ENCODE measurements around the gene IKZF4.
"Not testable (repeated sequence)": the region's sequence is repeated elsewhere in the genome, so short reads cannot be mapped to it uniquely, and the experiment has no call there.

Gene IKZF4

GRCh38 chr12:56020423-56021184 is at the start of gene IKZF4:
TSS of gene IKZF4 (plus strand) at chr12:56021043. CDS start at chr12:56021494, 451 bp downstream.
- H3K27ac Mint-ChIP-seq = peak within 1 kb of the TSS; percentile 92
- no peaks in the 10 kb centered on the region for H3K27me3 Mint-ChIP-seq
- H3K36me3 Mint-ChIP-seq (ENCODE audit: low read depth) = peaks cover 11% of the 10 kb centered on the region
- peak within 1 kb of the TSS; percentile 92 for H3K4me3 Mint-ChIP-seq
- H3K9me3 Mint-ChIP-seq = no peaks in the 10 kb centered on the region
- peaks cover 47% of the 10 kb centered on the region for H3K4me1 Mint-ChIP-seq (ENCODE audit: low read depth)

DNA sequence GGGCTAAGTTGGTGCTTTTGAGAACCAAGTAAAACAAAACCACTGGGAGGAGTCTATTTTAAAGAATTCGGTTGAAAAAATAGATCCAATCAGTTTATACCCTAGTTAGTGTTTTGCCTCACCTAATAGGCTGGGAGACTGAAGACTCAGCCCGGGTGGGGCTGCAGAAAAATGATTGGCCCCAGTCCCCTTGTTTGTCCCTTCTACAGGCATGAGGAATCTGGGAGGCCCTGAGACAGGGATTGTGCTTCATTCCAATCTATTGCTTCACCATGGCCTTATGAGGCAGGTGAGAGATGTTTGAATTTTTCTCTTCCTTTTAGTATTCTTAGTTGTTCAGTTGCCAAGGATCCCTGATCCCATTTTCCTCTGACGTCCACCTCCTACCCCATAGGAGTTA is 48.8 kb upstream of the IKZF4 start:
- Mint-ChIP-seq H3K27me3 (no peaks in the 10 kb centered on the region), H3K4me1 (ENCODE audit: low read depth) (peaks cover 28% of the 10 kb centered on the region), H3K4me3 (no peak overlapping the region), H3K36me3 (ENCODE audit: low read depth) (peaks cover 33% of the 10 kb centered on the region), H3K27ac (no peak overlapping the region), H3K9me3 (no peaks in the 10 kb centered on the region)

- peaks cover 29% of the 10 kb centered on the region for H3K4me1 Mint-ChIP-seq (ENCODE audit: low read depth)
- H3K4me3 Mint-ChIP-seq = no peak overlapping the region
- no peaks in the 10 kb centered on the region for H3K27me3 Mint-ChIP-seq
These were observed 48.4 kb upstream of the IKZF4 start for GRCh38 chr12:55972456-55972855.

GRCh38 chr12:55972911-55973598 is 47.8 kb upstream of the IKZF4 start:
- no peaks in the 10 kb centered on the region for H3K9me3 Mint-ChIP-seq
- H3K4me1 Mint-ChIP-seq (ENCODE audit: low read depth) = peaks cover 23% of the 10 kb centered on the region
- H3K4me3 Mint-ChIP-seq = no peak overlapping the region
- no peak overlapping the region for H3K27ac Mint-ChIP-seq
- H3K36me3 Mint-ChIP-seq (ENCODE audit: low read depth) = peaks cover 28% of the 10 kb centered on the region
- no peaks in the 10 kb centered on the region for H3K27me3 Mint-ChIP-seq

More at GRCh38 chr12:55972456-55972855, 48.4 kb upstream of the IKZF4 start:
- Mint-ChIP-seq H3K27ac (no peak overlapping the region), H3K9me3 (no peaks in the 10 kb centered on the region), H3K36me3 (ENCODE audit: low read depth) (peaks cover 33% of the 10 kb centered on the region)

- H3K4me1 Mint-ChIP-seq (ENCODE audit: low read depth) = peaks cover 17% of the 10 kb centered on the region
- peaks cover 21% of the 10 kb centered on the region for H3K36me3 Mint-ChIP-seq (ENCODE audit: low read depth)
- no peaks in the 10 kb centered on the region for H3K27me3 Mint-ChIP-seq
- no peak within 1 kb of the TSS for H3K4me3 Mint-ChIP-seq
- H3K9me3 Mint-ChIP-seq = no peaks in the 10 kb centered on the region
- H3K27ac Mint-ChIP-seq = no peak within 1 kb of the TSS
These were observed 47.1 kb upstream of the IKZF4 start, which contains the start of gene RAB5B for GRCh38 chr12:55973599-55974307. TSS of gene RAB5B (plus strand) at chr12:55974078. CDS start at chr12:55986961, 12,883 bp downstream.

GRCh38 chr12:55974308-55974730 is 46.5 kb upstream of the IKZF4 start:
- Mint-ChIP-seq H3K36me3 (ENCODE audit: low read depth) (peaks cover 17% of the 10 kb centered on the region), H3K4me1 (ENCODE audit: low read depth) (peaks cover 14% of the 10 kb centered on the region), H3K4me3 (no peak overlapping the region), H3K27ac (no peak overlapping the region), H3K9me3 (no peaks in the 10 kb centered on the region), H3K27me3 (no peaks in the 10 kb centered on the region)

DNA sequence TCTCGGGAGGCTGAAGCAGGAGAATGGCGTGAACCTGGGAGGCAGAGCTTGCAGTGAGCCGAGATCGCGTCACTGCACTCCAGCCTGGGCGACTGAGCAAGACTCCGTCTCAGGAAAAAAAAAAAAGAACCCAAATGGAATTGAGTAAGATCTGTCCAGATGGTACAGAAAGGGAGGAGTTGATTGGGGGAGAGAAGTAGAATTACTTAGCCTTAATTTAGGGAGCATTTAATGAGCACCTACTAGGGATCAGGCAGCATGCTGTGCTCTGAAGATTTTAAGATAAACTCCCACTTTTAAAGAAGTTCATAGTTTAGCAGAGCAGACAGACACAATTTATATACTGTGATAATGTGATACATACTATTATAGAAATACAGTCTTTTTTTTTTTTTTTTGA is 42.5 kb upstream of the IKZF4 start:
- H3K27ac Mint-ChIP-seq = no peak overlapping the region
- H3K9me3 Mint-ChIP-seq = no peaks in the 10 kb centered on the region
- peaks cover 21% of the 10 kb centered on the region for H3K4me1 Mint-ChIP-seq (ENCODE audit: low read depth)
- no peak overlapping the region for H3K4me3 Mint-ChIP-seq
- H3K27me3 Mint-ChIP-seq = no peaks in the 10 kb centered on the region
- H3K36me3 Mint-ChIP-seq (ENCODE audit: low read depth) = peaks cover 11% of the 10 kb centered on the region

GRCh38 chr12:55979069-55979468 is 41.8 kb upstream of the IKZF4 start:
- H3K4me3 Mint-ChIP-seq = no peak overlapping the region
- no peaks in the 10 kb centered on the region for H3K9me3 Mint-ChIP-seq
- peaks cover 26% of the 10 kb centered on the region for H3K4me1 Mint-ChIP-seq (ENCODE audit: low read depth)
- no peaks in the 10 kb centered on the region for H3K27me3 Mint-ChIP-seq
- H3K36me3 Mint-ChIP-seq (ENCODE audit: low read depth) = peaks cover 14% of the 10 kb centered on the region
- H3K27ac Mint-ChIP-seq = no peak overlapping the region

DNA sequence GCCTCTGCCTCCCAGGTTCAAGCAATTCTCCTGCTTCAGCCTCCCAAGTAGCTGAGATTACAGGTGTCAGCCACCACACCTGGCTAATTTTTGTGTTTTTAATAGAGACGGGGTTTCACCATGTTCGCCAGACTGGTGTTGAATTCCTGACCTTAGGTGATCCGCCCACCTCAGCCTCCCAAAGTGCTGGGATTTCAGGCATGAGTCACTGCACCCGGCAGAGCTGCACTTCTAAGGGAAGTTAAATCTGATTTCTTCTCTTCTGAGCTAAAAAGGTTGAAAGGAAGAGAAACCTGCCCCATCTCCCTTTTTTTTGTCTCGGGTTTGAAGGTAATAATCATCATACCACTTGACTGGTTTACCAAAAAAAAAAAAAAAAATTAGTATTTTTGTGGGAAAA is 39.0 kb upstream of the IKZF4 start:
- not testable (repeated sequence) for H3K9me3 Mint-ChIP-seq; H3K4me3 Mint-ChIP-seq; H3K27ac Mint-ChIP-seq; H3K27me3 Mint-ChIP-seq; H3K36me3 Mint-ChIP-seq (ENCODE audit: low read depth)
- H3K4me1 Mint-ChIP-seq (ENCODE audit: low read depth) = peaks cover 17% of the 10 kb centered on the region

DNA sequence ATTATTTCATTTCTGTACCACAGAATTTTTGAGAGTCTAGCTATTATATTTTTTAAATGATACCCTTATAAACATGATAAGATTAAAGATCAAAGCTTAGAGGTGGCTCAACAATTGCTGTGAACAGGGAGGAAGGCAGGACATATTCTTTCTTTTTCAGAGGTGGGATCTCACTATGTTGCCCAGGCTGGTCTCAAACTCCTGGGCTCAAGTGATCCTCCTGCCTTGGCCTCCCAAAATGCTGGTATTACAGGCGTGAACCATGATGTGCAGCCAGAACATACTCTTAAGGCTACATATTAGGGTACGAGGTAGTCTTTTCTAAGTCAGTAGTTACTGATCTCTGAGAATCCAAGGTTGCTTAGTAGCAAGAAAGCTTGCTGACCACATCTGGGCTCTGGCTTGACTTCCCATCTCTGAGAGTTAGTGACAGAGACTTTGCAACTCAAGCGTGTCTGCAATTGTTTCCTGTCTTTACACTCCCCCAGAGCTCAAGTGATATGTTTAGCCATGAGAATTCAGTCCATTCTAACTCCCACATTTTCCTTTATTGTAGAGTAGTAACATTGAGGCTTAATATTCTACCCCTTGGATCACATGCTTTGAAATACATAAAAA is 38.4 kb upstream of the IKZF4 start:
- H3K27ac Mint-ChIP-seq = no peak overlapping the region
- H3K36me3 Mint-ChIP-seq (ENCODE audit: low read depth) = peaks cover 8% of the 10 kb centered on the region
- H3K9me3 Mint-ChIP-seq = no peaks in the 10 kb centered on the region
- no peak overlapping the region for H3K4me3 Mint-ChIP-seq
- no peaks in the 10 kb centered on the region for H3K27me3 Mint-ChIP-seq
- H3K4me1 Mint-ChIP-seq (ENCODE audit: low read depth) = peaks cover 12% of the 10 kb centered on the region

- H3K4me3 Mint-ChIP-seq = no peak overlapping the region
- H3K36me3 Mint-ChIP-seq (ENCODE audit: low read depth) = peaks cover 15% of the 10 kb centered on the region
These were observed 37.5 kb upstream of the IKZF4 start for GRCh38 chr12:55983232-55983842.

DNA sequence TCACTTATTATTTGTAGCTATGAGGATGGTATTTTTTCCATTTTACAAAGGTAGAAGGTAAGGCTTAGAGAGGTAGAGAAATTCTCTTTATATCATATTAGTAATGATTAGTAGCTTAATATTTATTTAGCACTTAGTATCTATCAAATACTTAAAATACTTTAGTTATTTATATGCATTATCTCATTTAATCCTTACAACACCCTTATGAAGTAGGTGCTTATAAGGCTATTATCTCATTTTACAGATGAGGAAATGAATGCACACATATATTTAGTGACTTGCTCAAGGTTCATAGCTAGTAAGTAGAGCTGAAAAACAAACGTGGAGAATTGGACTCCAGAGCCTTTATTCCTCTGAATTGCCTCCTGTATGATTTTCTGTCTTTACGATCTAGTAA is 36.0 kb upstream of the IKZF4 start:
- Mint-ChIP-seq H3K9me3 (no peaks in the 10 kb centered on the region), H3K36me3 (ENCODE audit: low read depth) (peaks cover 19% of the 10 kb centered on the region), H3K27me3 (no peaks in the 10 kb centered on the region), H3K4me3 (no peak overlapping the region), H3K27ac (no peak overlapping the region), H3K4me1 (ENCODE audit: low read depth) (peaks cover 12% of the 10 kb centered on the region)

More at GRCh38 chr12:55983232-55983842, 37.5 kb upstream of the IKZF4 start:
- Mint-ChIP-seq H3K27ac (no peak overlapping the region), H3K27me3 (no peaks in the 10 kb centered on the region), H3K9me3 (no peaks in the 10 kb centered on the region), H3K4me1 (ENCODE audit: low read depth) (peaks cover 12% of the 10 kb centered on the region)

- Mint-ChIP-seq H3K9me3 (no peaks in the 10 kb centered on the region), H3K4me1 (ENCODE audit: low read depth) (peaks cover 12% of the 10 kb centered on the region), H3K27ac (no peak overlapping the region), H3K27me3 (no peaks in the 10 kb centered on the region), H3K36me3 (ENCODE audit: low read depth) (peaks cover 23% of the 10 kb centered on the region), H3K4me3 (no peak overlapping the region)
These were observed 35.5 kb upstream of the IKZF4 start for GRCh38 chr12:55985341-55985740.

- H3K4me1 Mint-ChIP-seq (ENCODE audit: low read depth) = peaks cover 12% of the 10 kb centered on the region
- not testable (repeated sequence) for H3K9me3 Mint-ChIP-seq, H3K27me3 Mint-ChIP-seq, H3K27ac Mint-ChIP-seq, H3K4me3 Mint-ChIP-seq
- peaks cover 29% of the 10 kb centered on the region for H3K36me3 Mint-ChIP-seq (ENCODE audit: low read depth)
These were observed 34.9 kb upstream of the IKZF4 start for GRCh38 chr12:55985976-55986375.
